Neural progenitor cell (in vitro differentiated cells): ENCODE results near the gene TMEFF2. TPM values are rescaled to one million over a fixed set of nuclear protein-coding genes. Genes with fewer than 3 reads are reported as not detected.

Experiments used
- DNase-seq: peaks from one replicate; pipeline ENCODE4 v3.0.0-alpha.2; 2016; ENCODE audit warnings: low spot score
- H2AFZ ChIP-seq: fragments of 200-600 bp; sonication (generic); replicated peaks from 2 replicates; pipeline ENCODE4 v1.6.1; 2016; ENCODE audit warnings: antibody characterized with exemption
- H3F3A ChIP-seq: fragments of 200-600 bp; sonication (generic); 2 replicates; pipeline ENCODE4 v1.6.1; 2016; ENCODE audit warnings: antibody characterized with exemption, low read depth
- H3K27ac ChIP-seq: fragments of 200-600 bp; sonication (generic); 2 replicates; pipeline ENCODE4 v1.5.1; 2016; ENCODE audit warnings: mild to moderate bottlenecking
- H3K27me3 ChIP-seq: fragments of 200-600 bp; sonication (generic); 2 replicates; pipeline ENCODE4 v1.6.1; 2016; ENCODE audit warnings: mild to moderate bottlenecking, moderate library complexity
- H3K36me3 ChIP-seq: fragments of 200-600 bp; sonication (generic); 2 replicates; pipeline ENCODE4 v1.5.1; 2016
- H3K4me1 ChIP-seq: fragments of 200-600 bp; sonication (generic); 2 replicates; pipeline ENCODE4 v1.6.1; 2016; ENCODE audit warnings: mixed run types
- H3K4me2 ChIP-seq: fragments of 200-600 bp; sonication (generic); 2 replicates; pipeline ENCODE4 v1.6.1; 2016
- H3K4me3 ChIP-seq: fragments of 200-600 bp; sonication (generic); 2 replicates; pipeline ENCODE4 v1.5.1; 2016
- H3K79me2 ChIP-seq: fragments of 200-600 bp; sonication (generic); 2 replicates; pipeline ENCODE4 v1.6.1; 2016; ENCODE audit warnings: low read depth
- H3K9ac ChIP-seq: fragments of 200-600 bp; sonication (generic); 2 replicates; pipeline ENCODE4 v1.6.1; 2016
- H3K9me3 ChIP-seq: fragments of 200-600 bp; sonication (generic); 2 replicates; pipeline ENCODE4 v1.5.1; 2016; ENCODE audit warnings: low read depth
- H4K20me1 ChIP-seq: fragments of 200-600 bp; sonication (generic); 2 replicates; pipeline ENCODE4 v1.6.1; 2016; ENCODE audit warnings: low read depth
- H3K27ac Mint-ChIP-seq: 3 replicates; pipeline ENCODE4 v1.8.0; 2021; ENCODE audit warnings: mixed read lengths
- H3K27me3 Mint-ChIP-seq: 2 replicates; pipeline ENCODE4 v1.8.0; 2022; ENCODE audit warnings: low read depth, mild to moderate bottlenecking, inconsistent platforms, moderate library complexity, mixed read lengths; ENCODE audit not compliant: insufficient read depth
- H3K36me3 Mint-ChIP-seq: 3 replicates; pipeline ENCODE4 v1.8.0; 2021; ENCODE audit warnings: mixed read lengths
- H3K4me1 Mint-ChIP-seq: 3 replicates; pipeline ENCODE4 v1.8.0; 2021; ENCODE audit warnings: mixed read lengths
- H3K4me3 Mint-ChIP-seq: 3 replicates; pipeline ENCODE4 v1.8.0; 2021; ENCODE audit warnings: mild to moderate bottlenecking, moderate library complexity, mixed read lengths
- H3K9me3 Mint-ChIP-seq: 3 replicates; pipeline ENCODE4 v1.8.0; 2020; ENCODE audit warnings: mixed read lengths
- EZH2 ChIP-seq: fragments of 200-600 bp; sonication (generic); IDR thresholded peaks from 2 replicates; pipeline ENCODE4 v1.6.1; 2017; ENCODE audit warnings: antibody characterized with exemption, mild to moderate bottlenecking, moderate library complexity
- EZH2phosphoT487 ChIP-seq: fragments of 200-600 bp; sonication (generic); IDR thresholded peaks from 2 replicates; pipeline ENCODE4 v1.6.1; 2017; ENCODE audit warnings: antibody characterized with exemption
- total RNA-seq: library from RNA; depleted of rRNA; stranded (reverse); fragments of >200 nt; gene quantifications from 2 replicates; pipeline ENCODE4 v1.2.3, GENCODE V29; 2015; ENCODE audit warnings: low replicate concordance
- TF ChIP-seq, protein P1 (sequence below): fragments of 200-600 bp; sonication (generic); IDR thresholded peaks from 2 replicates; pipeline ENCODE4 v1.5.1; 2017; ENCODE audit warnings: antibody characterized with exemption, mild to moderate bottlenecking

TMEFF2 gene
- total RNA-seq, 1 donor from 2014 or later = 1.7 TPM

DNA sequence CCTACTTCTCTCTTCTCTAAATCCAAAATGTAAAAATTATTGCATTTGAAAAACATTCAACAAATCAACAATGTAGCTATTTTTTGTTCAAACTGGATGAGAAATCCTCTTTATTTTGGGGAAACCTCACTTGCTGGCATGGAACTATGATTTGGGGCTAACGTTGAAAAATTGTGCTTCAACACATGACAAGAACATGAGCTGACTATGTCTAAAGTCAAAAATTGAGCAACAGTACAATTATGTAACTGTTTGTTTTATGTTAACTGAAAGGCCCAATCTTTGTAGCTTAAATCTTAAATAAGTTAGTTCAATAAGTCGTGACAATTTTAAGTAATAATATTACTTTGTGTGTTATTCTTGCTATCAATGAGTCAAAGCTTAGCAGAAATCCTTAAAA lies 67.3 kb downstream of the TMEFF2 start:
- H3K36me3 Mint-ChIP-seq = no peaks in the 10 kb centered on the region
- no peak overlapping the region for H3K4me3 ChIP-seq
- TF ChIP-seq, protein P1, sequence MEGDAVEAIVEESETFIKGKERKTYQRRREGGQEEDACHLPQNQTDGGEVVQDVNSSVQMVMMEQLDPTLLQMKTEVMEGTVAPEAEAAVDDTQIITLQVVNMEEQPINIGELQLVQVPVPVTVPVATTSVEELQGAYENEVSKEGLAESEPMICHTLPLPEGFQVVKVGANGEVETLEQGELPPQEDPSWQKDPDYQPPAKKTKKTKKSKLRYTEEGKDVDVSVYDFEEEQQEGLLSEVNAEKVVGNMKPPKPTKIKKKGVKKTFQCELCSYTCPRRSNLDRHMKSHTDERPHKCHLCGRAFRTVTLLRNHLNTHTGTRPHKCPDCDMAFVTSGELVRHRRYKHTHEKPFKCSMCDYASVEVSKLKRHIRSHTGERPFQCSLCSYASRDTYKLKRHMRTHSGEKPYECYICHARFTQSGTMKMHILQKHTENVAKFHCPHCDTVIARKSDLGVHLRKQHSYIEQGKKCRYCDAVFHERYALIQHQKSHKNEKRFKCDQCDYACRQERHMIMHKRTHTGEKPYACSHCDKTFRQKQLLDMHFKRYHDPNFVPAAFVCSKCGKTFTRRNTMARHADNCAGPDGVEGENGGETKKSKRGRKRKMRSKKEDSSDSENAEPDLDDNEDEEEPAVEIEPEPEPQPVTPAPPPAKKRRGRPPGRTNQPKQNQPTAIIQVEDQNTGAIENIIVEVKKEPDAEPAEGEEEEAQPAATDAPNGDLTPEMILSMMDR = no peak
- H3K4me1 ChIP-seq = no peaks in the 10 kb centered on the region
- no peaks in the 10 kb centered on the region for H3K36me3 ChIP-seq
- no peak overlapping the region for H3K27ac Mint-ChIP-seq
- no peaks in the 10 kb centered on the region for H3K9me3 Mint-ChIP-seq
- H3K9ac ChIP-seq = no peak overlapping the region
- H3K4me3 Mint-ChIP-seq = no peak overlapping the region
- H3K4me2 ChIP-seq = no peak overlapping the region
- H3K79me2 ChIP-seq = no peaks in the 10 kb centered on the region
- no peaks in the 10 kb centered on the region for H3K27me3 Mint-ChIP-seq
- H3K9me3 ChIP-seq = no peaks in the 10 kb centered on the region
- no peaks in the 10 kb centered on the region for H3K27me3 ChIP-seq
- H3K27ac ChIP-seq = no peak overlapping the region
- no peaks in the 10 kb centered on the region for H3K4me1 Mint-ChIP-seq
- no peak overlapping the region for H2AFZ ChIP-seq
- DNase-seq = no peak
- H3F3A ChIP-seq = no peaks in the 10 kb centered on the region
- H4K20me1 ChIP-seq = no peaks in the 10 kb centered on the region

GRCh38 chr2:192126912-192127311 lies 67.8 kb downstream of the TMEFF2 start:
- Mint-ChIP-seq H3K27me3 (no peaks in the 10 kb centered on the region), H3K4me3 (no peak overlapping the region), H3K36me3 (no peaks in the 10 kb centered on the region), H3K4me1 (no peaks in the 10 kb centered on the region), H3K27ac (no peak overlapping the region), H3K9me3 (no peaks in the 10 kb centered on the region)
- H3K27ac ChIP-seq = no peak overlapping the region
- no peaks in the 10 kb centered on the region for H3K9me3 ChIP-seq
- no peaks in the 10 kb centered on the region for H3K27me3 ChIP-seq
- H3K79me2 ChIP-seq = no peaks in the 10 kb centered on the region
- no peak overlapping the region for H3K4me2 ChIP-seq
- no peaks in the 10 kb centered on the region for H3K4me1 ChIP-seq
- no peaks in the 10 kb centered on the region for H4K20me1 ChIP-seq
- H3K9ac ChIP-seq = no peak overlapping the region
- no peaks in the 10 kb centered on the region for H3F3A ChIP-seq
- TF ChIP-seq, protein P1 = no peak
- TF ChIP-seq EZH2 (no peak), EZH2phosphoT487 (no peak)
- H2AFZ ChIP-seq = no peak overlapping the region
- DNase-seq = no peak
- H3K36me3 ChIP-seq = no peaks in the 10 kb centered on the region
- no peak overlapping the region for H3K4me3 ChIP-seq

- H4K20me1 ChIP-seq = no peaks in the 10 kb centered on the region
- no peak overlapping the region for H3K27ac Mint-ChIP-seq
- DNase-seq = no peak
- H3K4me1 ChIP-seq = no peaks in the 10 kb centered on the region
- no peaks in the 10 kb centered on the region for H3K36me3 Mint-ChIP-seq
- TF ChIP-seq EZH2phosphoT487 = no peak
- no peak for TF ChIP-seq EZH2
- TF ChIP-seq, protein P1 = no peak
- H3K4me3 ChIP-seq = no peak overlapping the region
- no peaks in the 10 kb centered on the region for H3K9me3 Mint-ChIP-seq
- no peaks in the 10 kb centered on the region for H3K27me3 ChIP-seq
- H3F3A ChIP-seq = no peaks in the 10 kb centered on the region
- H3K79me2 ChIP-seq = no peaks in the 10 kb centered on the region
- H3K27ac ChIP-seq = no peak overlapping the region
- no peaks in the 10 kb centered on the region for H3K27me3 Mint-ChIP-seq
- H3K4me1 Mint-ChIP-seq = no peaks in the 10 kb centered on the region
- H3K36me3 ChIP-seq = no peaks in the 10 kb centered on the region
- H3K4me2 ChIP-seq = no peak overlapping the region
- H3K4me3 Mint-ChIP-seq = no peak overlapping the region
- H3K9ac ChIP-seq = no peak overlapping the region
- no peaks in the 10 kb centered on the region for H3K9me3 ChIP-seq
- H2AFZ ChIP-seq = no peak overlapping the region
Observed at GRCh38 chr2:192126426-192126825, 68.3 kb downstream of the TMEFF2 start.

DNA sequence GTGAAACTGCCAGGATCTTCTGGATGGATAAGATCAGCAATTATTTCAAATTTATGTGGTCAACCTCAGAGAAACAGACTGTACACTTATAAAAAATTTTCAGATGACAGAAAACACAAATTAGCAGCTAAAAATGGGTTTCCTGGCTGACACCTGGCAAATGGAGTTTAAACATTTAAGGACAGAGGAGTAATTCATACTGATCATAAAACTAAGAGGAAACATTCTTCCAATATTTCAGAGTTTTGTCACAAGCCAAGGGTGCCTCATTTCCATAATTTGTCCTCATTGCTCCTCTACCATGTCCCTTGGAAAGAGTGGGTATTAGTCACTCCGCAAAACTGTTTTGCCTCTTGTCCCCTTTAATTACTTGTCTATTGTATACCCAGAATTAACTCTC lies 70.2 kb downstream of the TMEFF2 start:
- H3K36me3 ChIP-seq = no peaks in the 10 kb centered on the region
- H3K4me3 Mint-ChIP-seq = no peak overlapping the region
- H2AFZ ChIP-seq = no peak overlapping the region
- H3K4me1 Mint-ChIP-seq = no peaks in the 10 kb centered on the region
- H3K27me3 Mint-ChIP-seq = no peaks in the 10 kb centered on the region
- TF ChIP-seq EZH2 (no peak), EZH2phosphoT487 (no peak)
- TF ChIP-seq, protein P1 = no peak
- H3K9ac ChIP-seq = no peak overlapping the region
- H3K4me1 ChIP-seq = no peaks in the 10 kb centered on the region
- no peaks in the 10 kb centered on the region for H3K27me3 ChIP-seq
- no peaks in the 10 kb centered on the region for H3F3A ChIP-seq
- no peaks in the 10 kb centered on the region for H3K79me2 ChIP-seq
- H3K9me3 Mint-ChIP-seq = no peaks in the 10 kb centered on the region
- H3K36me3 Mint-ChIP-seq = peaks cover 2% of the 10 kb centered on the region
- no peak overlapping the region for H3K4me3 ChIP-seq
- H3K4me2 ChIP-seq = no peak overlapping the region
- DNase-seq = no peak
- H3K27ac Mint-ChIP-seq = no peak overlapping the region
- no peaks in the 10 kb centered on the region for H4K20me1 ChIP-seq
- H3K9me3 ChIP-seq = no peaks in the 10 kb centered on the region
- no peak overlapping the region for H3K27ac ChIP-seq
